GM12872 (cell line): ENCODE measurements around the gene EBF3.

Experiments used
- CTCF ChIP-seq: IDR thresholded peaks from 3 replicates; pipeline ENCODE4 v1.5.1; 2011; ENCODE audit warnings: low read depth, mild to moderate bottlenecking, low read length, moderate library complexity; ENCODE audit not compliant: insufficient read depth

EBF3 gene

DNA sequence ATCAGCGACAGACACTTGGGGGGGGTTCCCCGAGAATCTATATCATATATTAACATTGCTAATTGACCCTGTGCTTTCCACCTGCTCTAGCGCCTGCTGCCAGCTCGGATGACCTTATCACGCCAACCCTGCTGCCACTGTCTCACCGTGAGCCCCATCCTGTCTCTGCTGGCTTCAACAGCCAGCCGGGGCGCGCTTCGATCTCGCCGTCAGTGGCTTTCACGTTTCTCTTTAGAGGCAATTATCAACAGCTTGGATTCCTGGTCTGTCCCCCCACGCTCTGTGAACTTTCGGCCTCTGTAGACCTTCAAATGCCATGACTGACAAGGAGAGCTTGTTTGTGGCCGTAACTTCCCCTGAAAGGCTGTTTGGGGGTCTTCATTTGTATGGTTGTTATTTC, 123.0 kb downstream of the EBF3 start:
- no peak for TF ChIP-seq CTCF

DNA sequence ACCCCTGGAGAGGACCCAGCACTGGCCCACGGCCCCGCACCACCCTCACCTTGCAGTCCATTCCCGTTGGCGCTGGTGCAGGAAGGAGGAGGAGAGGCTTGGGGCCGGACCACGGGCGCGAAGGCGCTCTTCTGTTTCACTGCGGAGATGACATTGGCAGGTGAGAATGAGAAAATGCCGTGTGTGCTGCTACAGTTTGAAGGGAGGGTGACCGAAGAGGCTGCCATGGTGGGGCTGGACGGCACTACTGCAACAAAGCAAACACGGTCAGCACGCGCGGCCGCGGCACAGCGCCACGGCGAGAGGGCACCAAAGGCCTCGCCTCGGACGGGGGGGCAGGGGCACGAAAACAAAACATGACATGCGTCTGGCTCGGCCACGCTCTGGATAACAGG, 123.9 kb downstream of the EBF3 start:
- no peak for TF ChIP-seq CTCF

GRCh38 chr10:129839285-129840195, 124.5 kb downstream of the EBF3 start:
- no peak for TF ChIP-seq CTCF

DNA sequence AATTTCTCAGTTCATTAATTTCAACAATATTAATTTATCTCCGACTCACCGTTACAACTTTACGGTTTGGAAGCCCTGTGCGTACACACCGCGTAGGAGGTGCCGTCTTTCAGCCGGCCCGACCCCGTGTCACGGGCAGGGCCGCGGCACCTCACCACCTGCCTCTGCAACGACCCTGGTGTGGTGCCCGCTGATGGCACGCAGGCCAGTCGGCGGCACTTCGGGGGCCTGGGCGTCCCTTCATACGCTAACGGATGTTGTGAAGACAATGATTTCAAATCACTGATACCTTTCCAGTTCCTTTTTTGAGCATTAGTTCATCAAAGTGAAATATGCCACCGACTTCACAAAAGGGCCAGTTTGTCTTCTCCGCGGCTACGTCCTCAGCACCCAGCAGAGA, 125.3 kb downstream of the EBF3 start:
- TF ChIP-seq CTCF: no peak

- no peak for TF ChIP-seq CTCF
Measured at GRCh38 chr10:129837909-129838582, 126.0 kb downstream of the EBF3 start.

GRCh38 chr10:129836253-129836652, 127.8 kb downstream of the EBF3 start:
- no peak for TF ChIP-seq CTCF

DNA sequence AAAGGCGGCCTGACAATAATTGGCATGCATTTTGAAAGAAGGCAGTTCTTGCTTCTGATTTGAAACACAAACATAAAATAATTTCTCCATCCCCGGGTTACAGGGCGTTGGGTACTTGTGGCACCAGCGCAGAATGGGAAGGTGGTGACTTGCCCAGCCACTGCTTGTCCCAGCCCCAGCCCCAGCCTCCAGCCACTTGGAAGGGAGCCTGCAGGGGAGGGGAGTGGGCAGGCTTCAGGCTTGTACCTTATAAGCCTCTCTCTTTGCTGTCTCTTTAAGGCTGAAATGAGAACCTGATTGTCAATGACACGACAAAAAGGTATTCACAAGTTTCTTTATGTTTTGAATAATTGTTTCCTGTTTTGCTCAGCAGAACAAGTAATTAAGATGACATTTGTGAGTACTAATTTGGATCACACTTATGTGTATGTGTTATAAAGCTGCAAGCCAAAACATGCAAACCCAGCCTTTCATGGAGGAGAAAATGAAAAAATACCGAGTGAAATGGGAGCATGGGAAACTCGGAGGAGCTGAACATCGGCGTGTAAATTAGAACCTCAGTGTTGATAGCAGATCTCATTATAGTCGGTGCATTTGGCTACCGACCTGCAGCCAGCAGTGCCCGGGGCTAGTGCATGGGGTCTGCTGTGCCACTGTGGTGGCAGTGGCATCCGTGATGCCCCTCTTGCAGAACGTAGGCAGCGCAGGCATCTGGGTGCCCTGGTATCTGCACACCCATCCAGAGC, 129.9 kb downstream of the EBF3 start:
- TF ChIP-seq CTCF: no peak
